ENCODE results near the gene P2RX5. TPM values are rescaled to one million over a fixed set of nuclear protein-coding genes. Genes with fewer than 3 reads are reported as not detected.

P2RX5 gene
- total RNA-seq, 1 experiment from 2014 or later = 11.6 TPM

DNA sequence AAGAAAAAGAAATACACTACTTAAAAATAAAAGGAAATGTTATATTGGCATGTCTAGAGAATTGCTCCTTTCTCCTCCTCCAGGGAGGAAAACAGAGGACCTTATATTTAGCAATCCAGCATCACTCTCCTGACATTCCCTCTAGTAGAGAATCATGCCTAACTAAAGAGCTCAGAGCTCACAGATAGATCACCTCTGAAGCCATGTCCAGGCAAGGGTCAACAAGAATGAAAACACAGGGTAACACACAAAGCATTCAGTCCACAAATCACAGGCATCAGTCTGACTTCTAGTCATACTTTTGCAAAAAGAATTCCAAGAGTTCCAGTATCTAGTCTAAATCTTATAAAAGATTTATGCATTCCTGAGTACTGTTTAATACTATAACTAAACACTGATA lies 23.3 kb upstream of the P2RX5 start:
- H3K36me3 Mint-ChIP-seq (ENCODE audit: insufficient read depth, unreplicated experiment) = peaks cover 56% of the 10 kb centered on the region
- no TSS peak for BruUV-seq (replicated peaks)
- no peak overlapping the region for H3K27ac Mint-ChIP-seq (ENCODE audit: unreplicated experiment)
- peaks cover 12% of the 10 kb centered on the region for H3K4me1 Mint-ChIP-seq (ENCODE audit: low read depth, unreplicated experiment)
- TF ChIP-seq, protein P1, sequence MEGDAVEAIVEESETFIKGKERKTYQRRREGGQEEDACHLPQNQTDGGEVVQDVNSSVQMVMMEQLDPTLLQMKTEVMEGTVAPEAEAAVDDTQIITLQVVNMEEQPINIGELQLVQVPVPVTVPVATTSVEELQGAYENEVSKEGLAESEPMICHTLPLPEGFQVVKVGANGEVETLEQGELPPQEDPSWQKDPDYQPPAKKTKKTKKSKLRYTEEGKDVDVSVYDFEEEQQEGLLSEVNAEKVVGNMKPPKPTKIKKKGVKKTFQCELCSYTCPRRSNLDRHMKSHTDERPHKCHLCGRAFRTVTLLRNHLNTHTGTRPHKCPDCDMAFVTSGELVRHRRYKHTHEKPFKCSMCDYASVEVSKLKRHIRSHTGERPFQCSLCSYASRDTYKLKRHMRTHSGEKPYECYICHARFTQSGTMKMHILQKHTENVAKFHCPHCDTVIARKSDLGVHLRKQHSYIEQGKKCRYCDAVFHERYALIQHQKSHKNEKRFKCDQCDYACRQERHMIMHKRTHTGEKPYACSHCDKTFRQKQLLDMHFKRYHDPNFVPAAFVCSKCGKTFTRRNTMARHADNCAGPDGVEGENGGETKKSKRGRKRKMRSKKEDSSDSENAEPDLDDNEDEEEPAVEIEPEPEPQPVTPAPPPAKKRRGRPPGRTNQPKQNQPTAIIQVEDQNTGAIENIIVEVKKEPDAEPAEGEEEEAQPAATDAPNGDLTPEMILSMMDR (IDR thresholded peaks at IDR 0.05; ENCODE audit: unreplicated experiment) = no peak
- no peak overlapping the region for H3K4me3 Mint-ChIP-seq (ENCODE audit: low read depth, unreplicated experiment)
- H3K9me3 Mint-ChIP-seq (ENCODE audit: low read depth, unreplicated experiment) = no peaks in the 10 kb centered on the region
- CTCF ChIA-PET = no interaction called here
- intact Hi-C loops (cut with micrococcal nuclease; ENCODE audit: unreplicated experiment) = no loop called here
- no peak for DNase-seq
- no peaks in the 10 kb centered on the region for H3K27me3 Mint-ChIP-seq (ENCODE audit: unreplicated experiment)

- intact Hi-C loops (cut with micrococcal nuclease; ENCODE audit: unreplicated experiment) = no loop called here
- no TSS peak for BruUV-seq (replicated peaks)
- DNase-seq = no peak
- Mint-ChIP-seq H3K4me3 (ENCODE audit: low read depth, unreplicated experiment) (no peak overlapping the region), H3K27ac (ENCODE audit: unreplicated experiment) (no peak overlapping the region), H3K27me3 (ENCODE audit: unreplicated experiment) (no peaks in the 10 kb centered on the region), H3K4me1 (ENCODE audit: low read depth, unreplicated experiment) (peaks cover 11% of the 10 kb centered on the region), H3K9me3 (ENCODE audit: low read depth, unreplicated experiment) (no peaks in the 10 kb centered on the region), H3K36me3 (ENCODE audit: insufficient read depth, unreplicated experiment) (peaks cover 45% of the 10 kb centered on the region)
- CTCF ChIA-PET = no interaction called here
- TF ChIP-seq, protein P1 (IDR thresholded peaks at IDR 0.05; ENCODE audit: unreplicated experiment) = no peak
These were observed 22.2 kb upstream of the P2RX5 start for GRCh38 chr17:3718201-3718600.

DNA sequence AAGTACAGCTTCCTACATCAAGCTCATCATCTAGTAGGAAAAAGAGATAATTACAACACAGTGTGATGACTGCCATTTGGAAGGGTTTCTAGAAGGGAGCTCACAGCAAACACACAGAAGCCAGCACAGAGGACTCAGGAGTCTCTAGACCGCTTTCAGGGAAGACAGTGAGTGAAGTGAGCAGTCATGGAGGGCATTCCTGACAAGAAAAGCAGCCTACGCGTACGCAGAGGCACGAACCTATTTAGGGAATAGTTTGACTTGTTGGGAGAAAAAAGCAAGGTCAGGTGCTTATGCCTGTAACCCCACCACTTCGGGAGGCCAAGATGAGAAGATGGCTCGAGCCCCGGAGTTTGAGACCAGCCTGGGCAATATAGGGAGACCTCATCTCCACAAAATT lies 19.3 kb upstream of the P2RX5 start:
- no peak overlapping the region for H3K4me3 Mint-ChIP-seq (ENCODE audit: low read depth, unreplicated experiment)
- H3K36me3 Mint-ChIP-seq (ENCODE audit: insufficient read depth, unreplicated experiment) = peaks cover 24% of the 10 kb centered on the region
- H3K4me1 Mint-ChIP-seq (ENCODE audit: low read depth, unreplicated experiment) = no peaks in the 10 kb centered on the region
- no peaks in the 10 kb centered on the region for H3K9me3 Mint-ChIP-seq (ENCODE audit: low read depth, unreplicated experiment)
- H3K27me3 Mint-ChIP-seq (ENCODE audit: unreplicated experiment) = no peaks in the 10 kb centered on the region
- intact Hi-C loops (cut with micrococcal nuclease; ENCODE audit: unreplicated experiment) = no loop called here
- CTCF ChIA-PET = no interaction called here
- TF ChIP-seq, protein P1 (IDR thresholded peaks at IDR 0.05; ENCODE audit: unreplicated experiment) = no peak
- H3K27ac Mint-ChIP-seq (ENCODE audit: unreplicated experiment) = no peak overlapping the region
- no TSS peak for BruUV-seq (replicated peaks)
- no peak for DNase-seq

DNA sequence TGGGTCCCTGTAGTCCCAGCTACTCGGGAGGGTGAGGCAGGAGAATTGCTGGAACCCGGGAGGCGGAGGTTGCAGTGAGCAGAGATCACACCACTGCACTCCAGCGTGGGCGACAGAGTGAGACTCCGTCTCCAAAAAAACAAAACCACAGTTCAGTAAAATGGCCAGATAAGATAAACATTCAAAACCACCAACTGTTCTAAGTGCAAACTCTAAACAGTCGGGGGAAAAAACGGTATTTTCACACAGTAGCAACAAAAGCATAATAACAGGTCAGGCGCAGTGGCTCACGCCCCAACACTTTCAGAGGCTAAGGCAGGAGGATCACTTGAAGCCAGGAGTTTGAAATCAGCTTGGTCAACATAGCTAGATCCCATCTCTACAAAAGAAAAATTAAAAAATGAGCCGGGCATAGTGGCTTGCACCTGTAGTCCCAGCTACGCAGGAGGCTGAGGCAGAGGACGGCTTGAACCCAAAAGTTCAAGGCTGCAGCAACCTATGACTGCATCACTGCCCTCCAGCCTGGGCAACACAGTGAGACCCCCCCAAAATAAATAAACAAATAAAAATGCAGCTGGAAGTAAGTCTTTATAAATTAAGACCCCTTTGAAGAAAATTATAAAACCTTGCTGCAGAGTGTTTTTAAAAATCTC lies 17.0 kb upstream of the P2RX5 start:
- H3K4me1 Mint-ChIP-seq (ENCODE audit: low read depth, unreplicated experiment) = no peaks in the 10 kb centered on the region
- intact Hi-C loops (cut with micrococcal nuclease; ENCODE audit: unreplicated experiment) = no loop called here
- no peaks in the 10 kb centered on the region for H3K27me3 Mint-ChIP-seq (ENCODE audit: unreplicated experiment)
- H3K36me3 Mint-ChIP-seq (ENCODE audit: insufficient read depth, unreplicated experiment) = peaks cover 10% of the 10 kb centered on the region
- H3K9me3 Mint-ChIP-seq (ENCODE audit: low read depth, unreplicated experiment) = no peaks in the 10 kb centered on the region
- no TSS peak for BruUV-seq (replicated peaks)
- TF ChIP-seq, protein P1 (IDR thresholded peaks at IDR 0.05; ENCODE audit: unreplicated experiment) = no peak
- CTCF ChIA-PET = no interaction called here
- no peak for DNase-seq
- no peak overlapping the region for H3K27ac Mint-ChIP-seq (ENCODE audit: unreplicated experiment)
- no peak overlapping the region for H3K4me3 Mint-ChIP-seq (ENCODE audit: low read depth, unreplicated experiment)
